ENCODE results near the gene MERTK. TPM values are rescaled to one million over a fixed set of nuclear protein-coding genes. Genes with fewer than 3 reads are reported as not detected.
"Not testable (repeated sequence)": the region's sequence is repeated elsewhere in the genome, so short reads cannot be mapped to it uniquely, and the experiment has no call there.

Gene MERTK
- 1 to 10 TPM; 1.0 to 1.1 TPM for total RNA-seq

DNA sequence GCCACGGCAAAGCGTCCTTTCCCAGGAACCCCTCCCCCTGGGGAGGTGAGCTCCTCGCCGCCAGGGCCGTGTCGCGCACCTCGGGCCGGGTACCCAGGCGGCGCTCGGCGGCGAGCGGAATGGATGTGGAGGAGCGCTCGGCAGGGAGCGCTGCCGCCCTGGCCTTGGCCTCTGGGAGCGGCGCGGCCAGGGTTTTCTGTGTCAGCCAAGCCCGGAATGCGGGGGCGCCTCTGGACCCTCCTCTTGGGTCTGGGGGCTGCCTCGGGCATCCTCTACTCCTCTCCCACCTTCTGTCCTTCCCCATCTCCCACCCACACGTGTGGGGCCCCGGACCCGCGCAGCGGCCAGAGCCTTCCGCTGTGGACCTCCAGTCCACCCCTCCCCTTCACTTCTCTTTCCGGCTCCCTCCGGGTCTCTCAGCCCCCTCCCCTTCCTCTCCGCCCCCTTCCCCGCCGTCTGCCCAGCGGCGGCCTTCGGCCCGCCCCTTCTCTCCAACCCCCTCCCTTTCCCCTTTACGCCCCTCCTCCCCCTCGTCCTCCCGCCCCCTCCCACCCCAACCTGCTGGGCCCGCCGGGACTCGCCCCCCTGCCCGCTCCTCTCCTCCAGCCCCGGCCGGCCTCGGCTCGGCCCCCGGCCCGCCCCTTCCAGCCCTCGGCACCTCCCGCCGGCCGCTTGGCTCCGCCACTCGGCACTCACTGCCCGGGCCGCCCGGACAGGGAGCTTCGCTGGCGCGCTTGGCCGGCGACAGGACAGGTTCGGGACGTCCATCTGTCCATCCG lies at the start of gene MERTK:
Gene MERTK (plus strand): TSS at position 684 of the 779 bp plus-strand sequence. CDS start 129 bp downstream, outside the sequence.
- no peaks in the 10 kb centered on the region for H3K36me3 Mint-ChIP-seq
- DNase-seq (ENCODE audit: low spot score in 2 of 2): peak; percentile 61 to 78
- no peaks in the 10 kb centered on the region for H3K9me3 Mint-ChIP-seq
- ATAC-seq: peak; percentile 88 to 93
- H3K27ac Mint-ChIP-seq: peak within 1 kb of the TSS in 1 of 2 donors; percentile 33

DNA sequence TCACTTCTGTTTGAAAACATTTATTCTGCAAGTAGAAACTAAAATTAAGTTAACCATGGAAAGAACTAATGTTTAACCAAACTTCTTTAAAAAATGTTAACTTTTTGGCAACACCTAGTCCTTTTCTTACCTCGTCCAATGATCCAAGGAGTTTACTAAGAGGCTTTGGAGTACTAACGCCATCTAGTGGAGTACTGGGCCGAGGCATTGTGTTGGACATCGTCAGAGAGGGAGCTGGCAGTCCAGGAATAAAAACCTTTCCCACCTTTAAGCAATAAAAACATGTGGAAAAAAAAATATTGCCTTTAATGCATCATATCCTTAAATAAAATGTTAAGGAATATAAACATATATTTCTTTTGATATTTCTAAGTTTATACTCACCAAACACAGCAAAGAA lies 47.8 kb upstream of the MERTK start:
- peaks cover 4 to 20% of the 10 kb centered on the region in 2 donors for H3K36me3 Mint-ChIP-seq
- ATAC-seq, H3K9me3 Mint-ChIP-seq, H3K27ac Mint-ChIP-seq: not testable (repeated sequence)
- peak in 1 of 2 donors; percentile 19 for DNase-seq (ENCODE audit: low spot score in 2 of 2)

DNA sequence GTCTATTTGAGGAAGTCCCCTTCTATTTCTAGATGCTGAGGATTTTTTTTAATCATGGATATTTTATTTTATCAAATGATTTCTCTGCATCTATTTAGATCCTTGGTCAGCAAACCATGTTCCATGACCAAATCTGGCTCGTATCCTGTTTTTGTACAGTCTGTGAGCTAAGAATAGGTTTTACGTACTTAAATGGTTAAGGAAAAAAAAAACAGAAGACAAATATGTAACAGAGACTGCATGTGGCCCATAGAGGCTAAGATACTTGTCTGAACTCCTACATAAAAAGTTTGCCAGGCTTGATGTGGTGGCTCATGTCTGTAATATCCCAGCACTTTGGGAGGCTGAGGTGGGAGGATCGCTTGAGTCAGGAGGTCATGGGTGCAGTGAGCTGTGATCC lies 45.9 kb upstream of the MERTK start:
- ATAC-seq; DNase-seq (ENCODE audit: low spot score in 2 of 2); H3K9me3 Mint-ChIP-seq: not testable (repeated sequence)
- H3K27ac Mint-ChIP-seq: peak overlapping the region in 1 of 2 donors; percentile 60
- H3K36me3 Mint-ChIP-seq: peaks cover 4 to 20% of the 10 kb centered on the region in 2 donors

GRCh38 chr2:111860005-111860404 lies 38.4 kb upstream of the MERTK start:
- H3K36me3 Mint-ChIP-seq; H3K9me3 Mint-ChIP-seq; H3K27ac Mint-ChIP-seq; DNase-seq (ENCODE audit: low spot score in 2 of 2): not testable (repeated sequence)
- peak in 1 of 2 donors; percentile 78 for ATAC-seq

DNA sequence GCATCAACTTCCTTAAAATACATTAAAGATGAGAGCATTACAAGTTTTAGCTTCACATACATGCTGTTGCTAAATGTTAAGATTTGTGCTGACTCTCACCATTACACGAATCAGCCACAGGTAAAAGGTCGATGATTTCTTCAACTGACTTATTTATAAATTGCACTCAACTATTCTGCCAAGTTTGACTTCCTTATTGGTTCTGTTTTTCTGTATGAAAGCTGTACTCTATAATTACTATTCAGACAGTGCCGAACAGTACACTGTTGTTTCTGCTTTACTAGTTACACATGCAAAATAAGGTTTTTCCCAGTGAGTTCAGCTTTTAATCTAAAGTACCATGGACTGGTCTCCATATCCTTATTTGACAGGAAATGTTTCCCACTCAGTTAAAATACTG lies 33.3 kb upstream of the MERTK start:
- not testable (repeated sequence) for H3K27ac Mint-ChIP-seq; H3K9me3 Mint-ChIP-seq; DNase-seq (ENCODE audit: low spot score in 2 of 2); ATAC-seq
- H3K36me3 Mint-ChIP-seq: peaks cover 0 to 11% of the 10 kb centered on the region in 2 donors

DNA sequence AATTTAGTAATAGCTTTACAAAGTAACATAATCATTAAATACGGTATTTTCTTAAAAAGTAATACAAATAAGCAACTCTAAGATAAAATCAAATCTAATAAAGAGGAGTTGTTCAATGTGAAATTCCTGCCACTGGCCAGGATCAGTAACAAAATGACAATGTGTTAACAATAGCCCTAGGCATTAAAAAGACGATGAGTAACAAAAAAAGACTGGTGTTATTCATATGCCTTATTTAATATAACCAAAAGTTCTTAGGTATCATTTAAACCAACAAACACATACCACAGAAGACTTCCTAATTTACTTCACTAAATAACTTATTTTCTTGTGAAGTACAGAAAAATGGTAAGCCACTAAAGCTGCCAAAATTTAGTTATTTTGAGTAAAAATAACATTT lies 25.6 kb upstream of the MERTK start:
- not testable (repeated sequence) for DNase-seq (ENCODE audit: low spot score in 2 of 2); H3K27ac Mint-ChIP-seq; H3K9me3 Mint-ChIP-seq; ATAC-seq
- peaks cover 8 to 32% of the 10 kb centered on the region in 2 donors for H3K36me3 Mint-ChIP-seq

DNA sequence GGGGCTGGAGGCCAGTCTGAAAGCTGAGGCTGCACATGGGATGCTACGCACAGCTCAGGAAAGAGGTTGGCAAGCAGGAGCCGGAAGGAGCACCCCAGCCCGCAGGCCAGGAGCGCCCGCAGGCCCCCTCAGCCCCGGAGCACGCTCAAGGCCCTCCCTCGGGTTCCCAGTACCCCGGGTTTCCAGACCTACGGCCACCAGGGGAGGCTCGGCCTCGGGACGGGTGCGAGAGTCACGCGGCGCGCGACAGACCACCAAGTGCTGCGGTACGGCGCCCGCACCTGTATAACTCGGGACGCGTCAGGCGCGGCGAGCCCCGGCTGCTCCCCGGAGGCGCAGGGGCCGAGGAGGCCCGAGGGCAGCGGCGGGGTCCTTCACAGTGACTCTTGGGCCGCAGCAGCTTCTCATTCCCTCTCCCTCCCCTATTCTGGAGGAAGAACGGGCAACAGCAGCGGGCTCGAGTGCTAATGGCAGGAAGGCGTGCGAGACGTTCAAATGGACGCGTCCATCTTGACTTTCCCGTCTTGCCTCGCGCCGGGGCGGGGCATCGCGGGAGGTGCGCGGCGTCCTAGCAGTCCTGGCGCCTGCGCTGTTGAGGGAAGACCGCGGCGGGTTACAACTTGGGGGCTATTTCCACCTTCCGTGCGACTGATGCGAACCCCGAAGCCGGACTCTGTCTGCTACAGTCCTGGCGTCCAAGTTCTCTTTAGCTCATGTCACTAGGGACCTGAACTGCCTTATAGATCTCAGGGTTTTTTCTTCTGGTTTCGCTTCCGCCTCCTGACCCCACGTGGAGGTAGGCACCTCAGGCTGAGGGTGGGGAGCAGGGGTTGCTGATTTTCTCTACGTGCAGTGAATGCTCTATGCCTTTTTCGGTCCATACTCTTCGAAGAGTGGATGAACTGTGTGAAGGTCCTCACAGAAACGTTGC lies 14.5 kb upstream of the MERTK start, which contains the start of gene ANAPC1:
Gene ANAPC1 (minus strand): TSS at position 533 of the 931 bp plus-strand sequence. CDS start 3,368 bp downstream, outside the sequence.
- DNase-seq (ENCODE audit: low spot score in 2 of 2) (peak; percentile 85 to 88), ATAC-seq (peak; percentile 92 to 93)
- Mint-ChIP-seq H3K9me3 (no peaks in the 10 kb centered on the region), H3K36me3 (peaks cover 8 to 15% of the 10 kb centered on the region in 2 donors), H3K27ac (peak within 1 kb of the TSS; percentile 95 to 99)

- DNase-seq (ENCODE audit: low spot score in 2 of 2): no peak
- Mint-ChIP-seq H3K36me3 (peaks cover 8 to 13% of the 10 kb centered on the region in 2 donors), H3K27ac (peak overlapping the region; percentile 95 to 96), H3K9me3 (no peaks in the 10 kb centered on the region)
- peak; percentile 1 to 4 for ATAC-seq
Observed at GRCh38 chr2:111884592-111884964, 13.8 kb upstream of the MERTK start.

GRCh38 chr2:111896024-111896423 lies 2.4 kb upstream of the MERTK start:
- no peaks in the 10 kb centered on the region for H3K36me3 Mint-ChIP-seq
- H3K27ac Mint-ChIP-seq: no peak overlapping the region
- H3K9me3 Mint-ChIP-seq: no peaks in the 10 kb centered on the region
- DNase-seq (ENCODE audit: low spot score in 2 of 2) (no peak), ATAC-seq (no peak)

- no peak for DNase-seq (ENCODE audit: low spot score in 2 of 2)
- no peak for ATAC-seq
Observed at GRCh38 chr2:111896576-111896975, 1.8 kb upstream of the MERTK start.

DNA sequence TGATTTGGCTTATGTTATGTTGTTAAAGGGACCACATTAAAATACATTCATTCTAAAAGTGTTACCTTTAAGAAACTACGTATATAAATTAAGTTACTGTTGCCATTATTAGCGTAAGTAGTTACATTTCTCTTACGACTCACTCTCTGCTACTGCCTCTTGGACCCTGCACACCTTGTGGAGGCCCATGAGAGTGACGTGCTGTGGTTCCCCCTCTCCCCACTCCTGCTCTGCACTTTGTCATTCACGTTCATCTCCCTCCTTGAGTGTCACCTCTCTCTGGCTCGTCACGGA lies 830 bp upstream of the MERTK start:
- ATAC-seq: no peak
- H3K9me3 Mint-ChIP-seq: no peaks in the 10 kb centered on the region
- no peaks in the 10 kb centered on the region for H3K36me3 Mint-ChIP-seq
- peak overlapping the region in 1 of 2 donors; percentile 33 for H3K27ac Mint-ChIP-seq
- no peak for DNase-seq (ENCODE audit: low spot score in 2 of 2)

More at GRCh38 chr2:111896576-111896975, 1.8 kb upstream of the MERTK start:
- Mint-ChIP-seq H3K9me3 (no peaks in the 10 kb centered on the region), H3K27ac (no peak overlapping the region), H3K36me3 (no peaks in the 10 kb centered on the region)

DNA sequence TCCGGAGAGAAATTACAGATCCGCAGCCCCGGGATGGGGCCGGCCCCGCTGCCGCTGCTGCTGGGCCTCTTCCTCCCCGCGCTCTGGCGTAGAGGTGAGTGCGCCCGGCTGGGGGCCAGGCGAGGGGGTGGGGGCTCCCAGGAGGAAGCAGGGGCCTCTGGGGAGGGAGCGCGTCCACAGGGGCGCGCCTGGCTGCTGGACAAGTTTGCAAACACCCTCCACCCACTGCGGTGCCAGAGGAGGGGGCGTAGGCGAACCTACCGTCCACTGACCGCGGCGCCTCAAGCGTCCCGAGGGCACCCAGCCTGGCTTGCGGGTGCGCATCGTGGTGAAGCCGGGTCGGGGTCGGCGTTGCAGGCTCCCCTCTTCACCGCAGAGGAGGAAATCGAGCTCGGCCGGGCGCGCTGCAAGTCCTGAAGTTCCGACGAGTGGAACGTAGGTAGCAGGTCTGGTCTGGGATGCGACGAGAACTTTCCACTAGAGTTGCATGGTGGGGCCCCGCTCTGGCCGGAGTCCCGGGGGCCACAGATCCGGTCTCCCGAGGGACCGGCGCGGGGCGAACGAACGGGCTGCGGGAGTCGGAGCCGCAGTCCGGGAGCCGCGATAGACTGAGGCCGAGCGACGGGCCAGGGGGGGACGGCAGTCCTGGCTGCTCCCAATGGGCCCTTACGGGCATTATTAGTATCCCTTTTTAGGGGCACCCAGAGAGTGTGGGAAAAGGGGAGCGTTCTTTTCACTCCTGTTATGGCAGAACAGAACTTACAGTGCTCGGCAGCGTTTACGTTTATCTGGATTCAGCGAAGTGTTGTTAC lies 502 bp downstream of the MERTK start:
- Mint-ChIP-seq H3K36me3 (no peaks in the 10 kb centered on the region), H3K9me3 (no peaks in the 10 kb centered on the region), H3K27ac (no peak overlapping the region)
- ATAC-seq (peak; percentile 20 to 28), DNase-seq (ENCODE audit: low spot score in 2 of 2) (peak in 1 of 2 donors; percentile 25)

GRCh38 chr2:111900859-111901258 lies 2.5 kb downstream of the MERTK start:
- H3K9me3 Mint-ChIP-seq: no peaks in the 10 kb centered on the region
- ATAC-seq: no peak
- no peaks in the 10 kb centered on the region for H3K36me3 Mint-ChIP-seq
- no peak overlapping the region for H3K27ac Mint-ChIP-seq
- DNase-seq (ENCODE audit: low spot score in 2 of 2): no peak

DNA sequence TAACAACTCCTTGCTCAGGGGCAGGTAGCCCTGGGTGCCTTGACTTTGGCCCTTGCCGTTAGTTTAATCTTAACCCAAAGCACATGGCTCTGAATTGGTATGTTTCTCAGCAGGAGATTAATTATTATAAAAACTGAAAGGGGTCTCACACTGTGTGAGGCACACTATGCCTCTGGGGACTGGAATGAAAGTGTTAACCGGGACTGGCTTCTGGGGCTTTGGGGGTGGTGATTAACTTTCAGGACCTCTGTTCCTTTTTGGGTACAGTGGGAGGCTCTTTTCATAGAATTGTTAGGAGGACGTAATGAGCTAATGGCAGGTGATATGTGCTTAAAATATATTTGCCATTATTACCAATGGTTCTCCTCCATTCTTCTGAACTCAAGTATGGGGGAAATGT lies 5.1 kb downstream of the MERTK start:
- H3K27ac Mint-ChIP-seq: no peak overlapping the region

GRCh38 chr2:111903930-111904439 lies 5.6 kb downstream of the MERTK start:
- Mint-ChIP-seq H3K36me3 (no peaks in the 10 kb centered on the region), H3K9me3 (no peaks in the 10 kb centered on the region), H3K27ac (no peak overlapping the region)
- ATAC-seq (no peak), DNase-seq (ENCODE audit: low spot score in 2 of 2) (no peak)

More for the DNA sequence above, 5.1 kb downstream of the MERTK start:
- no peaks in the 10 kb centered on the region for H3K36me3 Mint-ChIP-seq
- DNase-seq (ENCODE audit: low spot score in 2 of 2) (no peak), ATAC-seq (no peak)
- no peaks in the 10 kb centered on the region for H3K9me3 Mint-ChIP-seq
